Middle frontal gyrus (tissue), 1 donor: ENCODE measurements around the gene VSTM4.

ENCODE experiments used
- DNase-seq: peaks from one replicate; pipeline ENCODE4 v3.0.0-alpha.2; 2015; ENCODE audit warnings: low spot score; ENCODE audit errors: extremely low spot score

Gene VSTM4

GRCh38 chr10:49047128-49047639 is 68.1 kb downstream of the VSTM4 start:
- DNase-seq: no peak

- no peak for DNase-seq
Measured at GRCh38 chr10:49044293-49045193, 70.8 kb downstream of the VSTM4 start.

- DNase-seq: no peak
Measured at GRCh38 chr10:49040601-49041000, 74.7 kb downstream of the VSTM4 start.

- no peak for DNase-seq
Measured at GRCh38 chr10:49039409-49039808, 75.9 kb downstream of the VSTM4 start.

GRCh38 chr10:49038711-49039110 is 76.6 kb downstream of the VSTM4 start:
- no peak for DNase-seq

GRCh38 chr10:49037187-49037586 is 78.1 kb downstream of the VSTM4 start:
- no peak for DNase-seq

- DNase-seq: no peak
Measured at GRCh38 chr10:49036638-49037037, 78.7 kb downstream of the VSTM4 start.

- DNase-seq: no peak
Measured at GRCh38 chr10:49035920-49036319, 79.4 kb downstream of the VSTM4 start.

- DNase-seq: no peak
Measured at GRCh38 chr10:49034925-49035324, 80.4 kb downstream of the VSTM4 start.

GRCh38 chr10:49033939-49034338 is 81.4 kb downstream of the VSTM4 start:
- no peak for DNase-seq

GRCh38 chr10:49029666-49030065 is 85.7 kb downstream of the VSTM4 start:
- DNase-seq: no peak

GRCh38 chr10:49028639-49029038 is 86.7 kb downstream of the VSTM4 start:
- no peak for DNase-seq

GRCh38 chr10:49025347-49025983 is 89.9 kb downstream of the VSTM4 start:
- DNase-seq: no peak

- DNase-seq: no peak
Measured at GRCh38 chr10:49024484-49024883, 90.8 kb downstream of the VSTM4 start.

- DNase-seq: no peak
Measured at GRCh38 chr10:49023752-49024151, 91.6 kb downstream of the VSTM4 start.

GRCh38 chr10:49023071-49023470 is 92.3 kb downstream of the VSTM4 start:
- DNase-seq: no peak

GRCh38 chr10:49021685-49022084 is 93.6 kb downstream of the VSTM4 start:
- DNase-seq: no peak

- DNase-seq: no peak
Measured at GRCh38 chr10:49015700-49016099, 99.6 kb downstream of the VSTM4 start.

- no peak for DNase-seq
Measured at GRCh38 chr10:49012603-49013002, 102.7 kb downstream of the VSTM4 start.

- no peak for DNase-seq
Measured at GRCh38 chr10:49011756-49012155, 103.6 kb downstream of the VSTM4 start.

- no peak for DNase-seq
Measured at GRCh38 chr10:49010865-49011264, 104.5 kb downstream of the VSTM4 start.

- no peak for DNase-seq
Measured at GRCh38 chr10:49010295-49010694, 105.0 kb downstream of the VSTM4 start.
